ENCODE measurements around the gene AQP5. TPM values are rescaled to one million over a fixed set of nuclear protein-coding genes. Genes with fewer than 3 reads are reported as not detected.
"Not testable (repeated sequence)": the region's sequence is repeated elsewhere in the genome, so short reads cannot be mapped to it uniquely, and the experiment has no call there.

The AQP5 gene
- total RNA-seq, 1 experiment from 2014 or later = 0.11 TPM

DNA sequence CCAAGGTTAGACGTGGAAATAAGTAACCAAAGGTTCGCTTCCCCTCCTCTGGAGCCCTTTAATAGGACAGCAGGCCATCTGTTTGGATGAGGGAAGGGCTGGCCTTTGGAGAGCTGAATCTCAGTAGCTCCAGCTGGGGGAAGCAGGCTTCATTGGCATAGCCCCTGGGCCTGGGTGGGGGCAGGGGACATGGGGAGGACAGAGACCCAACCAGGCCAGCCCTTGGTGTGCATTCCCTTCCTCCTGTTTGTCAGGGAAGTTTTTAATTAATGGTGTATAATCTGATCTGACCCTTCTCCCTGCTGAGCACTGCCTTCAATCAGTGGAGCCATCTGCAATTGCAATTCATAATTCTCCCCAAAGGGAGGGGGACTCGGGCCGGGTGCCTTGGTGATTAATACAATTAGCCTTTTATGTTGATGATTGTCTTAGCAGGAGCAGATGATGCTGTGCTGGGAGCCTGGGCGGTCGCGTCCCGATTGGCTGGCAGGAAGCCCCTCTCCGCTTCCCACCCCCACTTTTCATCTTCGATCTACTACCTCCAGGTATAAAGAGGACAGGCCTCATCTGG, 17.4 kb downstream of the AQP5 start:
- no peak for DNase-seq (ENCODE audit: low read depth)

DNA sequence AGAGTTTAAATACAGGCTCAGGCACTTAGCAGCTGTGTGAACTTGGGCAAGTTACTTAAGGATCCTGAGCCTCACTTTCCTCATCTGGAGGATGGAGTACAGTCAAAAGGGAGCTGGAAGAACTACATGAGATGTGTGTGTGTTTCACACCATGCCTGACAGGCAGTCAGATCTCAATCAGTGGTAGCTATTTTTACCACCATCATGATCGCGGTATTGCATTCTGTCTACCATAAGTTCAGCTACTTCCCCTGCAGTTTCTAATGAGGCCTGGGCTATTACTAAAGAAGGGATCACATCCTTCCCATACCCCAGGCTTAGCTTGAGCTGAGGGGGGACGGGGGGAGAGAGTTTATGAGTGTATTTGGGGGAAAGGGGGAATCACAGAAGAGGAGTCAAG, 18.1 kb downstream of the AQP5 start:
- DNase-seq (ENCODE audit: low read depth) = no peak

DNA sequence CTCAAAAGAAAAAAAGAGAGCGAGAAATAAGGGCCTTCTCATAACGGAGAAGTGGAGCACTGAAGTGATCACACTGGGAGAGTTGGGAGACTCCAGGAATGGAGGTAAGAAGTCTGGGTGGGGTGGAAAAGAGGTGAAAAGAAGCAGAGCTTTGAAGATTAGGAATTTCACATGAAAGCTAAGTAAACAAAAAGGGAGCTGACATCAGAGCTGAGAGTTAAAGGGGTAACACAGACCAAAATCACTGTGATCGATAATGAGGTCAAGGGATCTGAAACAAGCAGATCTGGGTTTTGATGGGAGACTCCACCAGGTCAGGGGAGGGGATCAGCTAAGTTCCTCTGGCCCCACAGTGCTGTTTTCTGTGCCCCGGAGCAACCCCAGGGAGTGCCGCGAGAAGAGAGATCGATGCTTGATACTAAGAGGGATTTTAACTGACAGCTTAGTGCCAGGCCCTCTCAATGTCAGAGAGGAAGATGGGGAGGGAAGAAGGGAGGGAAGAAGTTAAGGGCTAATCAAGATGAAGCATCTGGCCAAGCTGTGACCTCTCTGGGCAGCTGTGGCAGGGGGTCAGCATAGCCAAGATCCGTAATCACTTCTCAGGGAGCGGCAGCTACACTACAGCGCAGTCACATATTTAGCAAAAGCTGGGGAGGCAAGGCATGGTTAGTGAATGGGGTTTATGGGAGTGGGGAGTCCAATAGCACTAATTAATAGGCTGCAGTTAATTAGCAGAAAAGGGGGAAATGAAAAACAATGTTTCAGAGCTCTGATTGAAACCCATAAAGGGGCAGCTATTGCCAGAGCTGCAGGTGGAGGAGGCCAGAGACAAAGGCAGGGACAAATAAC, 19.1 kb downstream of the AQP5 start:
- DNase-seq (ENCODE audit: low read depth) = no peak

DNA sequence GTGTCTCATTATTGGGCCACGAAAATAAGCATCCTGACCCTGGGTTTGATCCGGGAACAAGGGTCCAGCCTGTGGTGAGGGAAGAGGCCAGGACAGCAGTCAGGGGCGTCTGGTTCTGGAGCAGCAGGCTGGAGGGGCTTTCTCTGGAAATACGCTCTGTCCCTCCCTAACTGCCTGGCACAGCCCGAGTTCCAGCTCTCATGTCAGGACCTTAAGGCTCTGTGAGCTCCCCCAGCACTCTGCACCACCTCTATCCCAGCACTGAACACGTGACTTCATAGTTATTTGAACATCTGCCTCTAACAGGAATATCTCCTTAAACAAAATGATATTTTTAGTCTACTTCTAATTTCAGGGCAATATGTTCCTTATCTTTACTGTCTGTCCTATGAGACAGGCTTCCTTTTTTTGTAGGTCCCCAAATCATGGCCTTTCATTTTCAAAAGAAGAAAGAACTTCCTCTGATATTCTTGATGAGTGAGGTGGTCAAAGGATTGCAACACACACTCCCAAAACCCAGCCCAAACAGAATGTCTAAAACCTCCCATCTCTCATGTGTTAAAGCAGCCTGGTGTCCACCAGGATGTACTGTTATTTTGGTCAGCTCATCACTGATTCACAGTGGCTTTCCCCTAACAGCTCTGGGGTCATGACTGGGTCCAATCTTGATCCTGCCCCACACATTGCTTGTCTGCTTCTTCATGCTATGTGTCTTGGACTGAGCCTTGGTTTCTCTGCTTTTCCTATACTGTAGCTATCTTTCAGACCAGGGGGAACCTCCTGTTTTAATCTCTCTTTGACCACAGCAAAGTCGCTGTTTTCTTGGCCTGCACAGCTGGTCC, 20.8 kb downstream of the AQP5 start:
- peak; percentile 38 for DNase-seq (ENCODE audit: low read depth)

DNA sequence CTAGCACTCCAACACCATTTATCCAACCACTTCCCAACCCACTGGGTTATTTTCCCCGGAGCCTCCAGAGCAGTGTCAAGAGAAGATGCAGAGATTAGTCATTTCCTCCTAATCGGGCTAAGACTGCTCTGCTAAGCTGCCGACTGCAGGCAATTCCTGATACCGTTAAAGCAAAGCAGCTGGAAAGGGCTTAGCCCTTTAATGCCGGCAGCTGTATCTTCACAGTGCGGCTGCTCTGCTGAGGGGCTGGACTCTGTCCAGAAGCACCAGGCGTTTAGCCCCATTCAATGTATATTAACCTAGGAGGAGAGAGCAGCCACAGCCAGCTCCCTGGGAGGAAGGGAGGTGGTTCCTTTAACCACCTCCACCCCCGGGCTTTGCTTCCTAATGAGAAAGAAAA, 22.2 kb downstream of the AQP5 start:
- DNase-seq (ENCODE audit: low read depth) = peak; percentile 89

DNA sequence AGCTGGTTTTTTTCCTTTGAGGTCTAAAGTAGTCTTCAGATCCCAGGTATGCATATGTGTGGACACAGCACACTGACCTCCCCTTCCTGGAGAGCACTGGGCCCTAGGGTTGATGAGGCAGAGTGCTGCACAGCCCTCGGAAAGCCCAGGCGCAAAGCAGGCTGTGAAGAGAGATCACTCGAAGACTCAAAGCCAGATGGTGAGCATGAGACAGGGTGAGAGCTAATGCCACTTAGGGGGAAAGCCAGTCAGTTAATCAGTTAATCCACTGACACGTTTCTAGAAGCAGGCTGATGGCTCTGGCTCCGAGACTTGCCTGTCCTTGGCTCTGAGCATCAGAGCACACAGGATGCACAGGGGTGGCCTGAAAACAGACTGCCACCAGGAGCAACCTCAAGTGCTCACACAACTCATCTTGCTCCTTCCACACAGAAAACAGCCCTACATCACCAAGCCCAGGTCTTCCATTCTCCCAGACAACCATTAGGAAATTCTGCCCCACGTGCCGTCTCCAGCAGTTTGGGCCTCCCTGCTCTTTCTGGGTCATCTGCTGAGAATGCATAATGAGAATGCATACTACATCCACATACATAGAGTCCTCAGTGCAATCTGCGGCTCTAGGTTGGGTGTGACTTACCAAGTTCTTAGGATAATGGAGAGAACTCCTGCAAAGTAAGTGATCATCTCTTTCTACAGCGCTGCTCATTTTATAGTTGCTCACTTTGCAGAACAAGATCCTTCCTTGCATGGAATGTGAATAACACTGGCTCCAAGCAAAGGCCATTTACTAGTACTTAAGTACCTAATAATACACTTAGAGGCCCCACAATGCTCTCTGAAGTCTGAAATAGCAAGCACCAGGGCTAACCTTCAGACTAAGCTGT, 23.0 kb downstream of the AQP5 start:
- no peak for DNase-seq (ENCODE audit: low read depth)

DNA sequence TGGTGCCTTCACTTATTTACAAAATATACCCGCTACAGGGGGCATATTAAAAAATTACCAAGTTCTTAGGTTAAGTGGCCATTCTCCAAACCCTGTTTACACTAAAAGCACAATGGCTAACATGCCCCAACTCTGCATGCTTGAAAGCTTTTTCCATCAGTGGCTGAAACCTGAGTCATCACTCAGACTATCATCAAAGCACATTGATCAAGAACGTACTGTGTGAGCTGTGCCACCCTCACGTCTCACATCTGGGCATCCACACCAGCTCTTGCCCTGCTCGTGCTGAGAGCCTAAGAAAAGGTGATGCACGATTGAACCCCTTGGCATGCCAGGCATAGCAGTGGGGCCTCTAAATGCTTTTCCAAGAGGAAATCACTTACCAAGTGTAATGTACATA, 24.3 kb downstream of the AQP5 start:
- no peak for DNase-seq (ENCODE audit: low read depth)

DNA sequence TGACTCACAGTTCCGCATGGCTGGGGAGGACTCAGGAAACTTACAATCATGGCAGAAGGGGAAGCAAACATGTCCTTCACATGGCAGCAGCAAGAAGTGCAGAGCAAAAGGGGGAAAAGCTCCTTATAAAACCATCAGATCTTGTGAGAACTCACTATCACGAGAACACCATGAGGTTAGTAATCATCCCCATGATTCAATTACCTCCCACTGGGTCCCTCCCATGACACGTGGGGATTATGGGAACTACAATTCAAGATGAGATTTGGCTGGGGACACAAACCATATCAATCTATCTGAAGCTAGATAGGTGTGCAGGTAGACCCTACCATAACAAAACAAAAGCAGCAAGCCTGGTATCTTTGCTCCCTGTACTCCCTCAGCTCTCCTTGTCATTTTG, 24.8 kb downstream of the AQP5 start:
- DNase-seq (ENCODE audit: low read depth) = not testable (repeated sequence)

DNA sequence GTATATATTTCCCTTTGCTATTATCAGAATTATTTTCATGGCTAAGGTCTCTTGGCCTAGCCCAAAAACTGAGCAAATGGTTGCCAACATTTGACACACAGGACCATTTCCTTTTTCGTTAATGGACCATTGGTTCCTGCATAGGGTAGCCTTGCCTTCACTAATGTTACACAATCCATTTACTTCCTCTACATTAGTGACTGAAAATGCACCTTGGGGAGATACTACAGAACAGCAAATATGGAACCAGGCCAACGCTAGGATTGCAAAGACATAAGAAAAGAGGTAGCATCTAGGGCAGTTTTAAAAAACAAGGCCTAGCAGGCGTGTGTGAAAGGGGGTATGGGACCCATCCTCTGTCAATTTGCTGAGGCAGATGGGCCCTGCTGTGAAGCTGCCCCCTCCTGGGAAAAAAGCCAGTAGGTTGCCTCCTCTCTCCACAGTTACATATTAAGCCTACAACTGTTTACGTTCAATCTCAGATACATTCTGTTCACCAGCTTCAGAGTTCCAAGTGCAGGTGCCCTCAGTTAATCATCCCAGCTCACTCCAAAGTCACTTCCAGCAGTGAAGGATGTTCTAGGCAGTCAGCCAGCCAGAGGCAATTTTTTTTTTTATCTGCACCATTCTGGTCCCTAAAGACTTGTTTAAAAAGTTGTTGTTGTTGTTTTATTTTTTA, 26.1 kb downstream of the AQP5 start:
- peak; percentile 26 for DNase-seq (ENCODE audit: low read depth)

DNA sequence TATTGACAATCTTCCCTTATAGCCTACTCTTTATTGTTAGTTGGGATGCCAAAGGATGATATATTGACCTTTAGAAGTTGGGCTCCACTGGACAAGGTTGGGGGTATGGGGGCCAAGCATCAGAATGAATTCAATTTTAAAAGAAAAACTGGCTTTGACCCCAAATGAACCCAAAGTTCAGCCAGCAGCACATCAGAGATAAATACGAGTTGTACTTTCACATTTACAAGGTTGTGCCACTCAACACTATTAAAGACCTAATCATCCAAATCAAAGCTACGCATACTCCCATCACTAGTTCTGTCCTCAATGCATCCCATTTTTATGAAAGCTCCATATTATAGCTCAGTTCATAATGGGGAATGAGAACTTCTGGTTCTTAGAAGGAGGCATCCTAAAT, 27.7 kb downstream of the AQP5 start:
- not testable (repeated sequence) for DNase-seq (ENCODE audit: low read depth)

DNA sequence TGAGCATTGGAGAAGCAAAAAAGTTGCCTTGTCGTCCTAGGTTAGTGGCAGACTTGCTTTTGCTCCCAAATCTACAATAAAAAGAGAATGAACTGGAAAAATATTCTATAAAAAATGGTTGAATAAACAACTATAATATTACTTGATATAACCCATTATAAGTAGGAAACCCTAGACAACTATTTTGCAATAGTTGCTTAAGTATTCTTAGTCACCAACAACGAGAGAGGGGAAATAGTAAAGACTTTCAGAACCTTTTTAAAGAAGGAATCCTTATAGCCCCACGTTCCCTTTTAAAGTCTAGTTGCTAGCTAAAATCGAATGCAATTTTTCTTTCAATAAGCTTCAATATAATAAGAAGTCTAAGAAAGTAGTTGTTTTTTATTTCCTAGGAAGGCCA, 28.6 kb downstream of the AQP5 start:
- peak; percentile 37 for DNase-seq (ENCODE audit: low read depth)

DNA sequence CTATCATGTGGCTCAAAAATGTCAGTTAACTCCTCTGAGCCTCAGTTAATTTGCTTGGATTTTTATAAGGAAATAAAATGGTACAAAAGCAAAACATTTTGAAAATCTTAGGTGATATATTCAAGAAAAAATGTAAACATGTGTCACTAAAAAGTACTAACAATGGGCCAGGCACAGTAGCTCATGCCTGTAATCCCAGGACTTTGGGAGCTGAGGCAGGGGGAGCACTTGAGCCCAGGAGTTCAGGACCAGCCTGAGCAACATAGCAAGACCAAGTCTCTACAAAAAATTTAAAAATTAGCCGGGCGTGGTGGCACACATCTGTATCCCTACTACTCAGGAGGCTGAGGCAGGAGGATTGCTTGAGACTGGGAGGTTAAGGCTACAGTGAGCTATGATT, 36.8 kb downstream of the AQP5 start:
- DNase-seq (ENCODE audit: low read depth) = no peak

DNA sequence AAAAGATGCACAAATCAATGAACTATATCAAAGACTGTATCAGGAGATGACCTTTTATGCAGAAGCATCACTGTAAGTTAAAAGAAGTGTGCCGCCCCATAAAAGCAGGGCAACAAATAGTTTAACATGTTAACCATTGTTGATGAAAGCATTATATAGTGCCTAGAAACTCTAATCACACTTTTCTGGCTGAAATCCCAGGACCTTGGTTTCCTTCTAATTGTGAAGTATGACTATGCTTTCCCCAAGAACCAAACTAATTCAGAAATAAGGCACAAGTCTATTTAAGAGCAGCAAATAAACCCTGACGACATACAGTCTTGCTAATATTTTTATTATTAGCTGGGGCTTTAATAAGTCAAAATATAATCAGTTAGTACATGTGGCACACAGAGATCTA, 41.9 kb downstream of the AQP5 start:
- DNase-seq (ENCODE audit: low read depth) = no peak

DNA sequence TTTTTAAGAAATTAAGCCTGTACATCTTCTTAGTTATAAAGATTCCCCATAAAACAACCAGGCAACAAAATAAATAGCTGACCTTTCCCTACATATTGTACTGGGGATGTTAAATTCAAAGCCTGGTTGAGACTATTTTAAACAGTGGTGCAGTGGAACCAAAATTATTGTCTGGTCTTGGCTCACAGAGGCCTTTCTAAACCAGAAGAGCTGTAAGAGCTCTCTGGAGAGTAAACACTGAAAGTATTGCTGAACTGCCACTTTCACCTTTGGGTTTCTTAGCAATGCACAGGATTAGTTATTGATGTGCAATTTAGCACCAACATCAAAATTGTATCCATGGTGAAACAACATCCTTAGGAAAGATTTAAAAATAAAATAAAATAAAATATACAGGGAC, 43.0 kb downstream of the AQP5 start:
- no peak for DNase-seq (ENCODE audit: low read depth)

DNA sequence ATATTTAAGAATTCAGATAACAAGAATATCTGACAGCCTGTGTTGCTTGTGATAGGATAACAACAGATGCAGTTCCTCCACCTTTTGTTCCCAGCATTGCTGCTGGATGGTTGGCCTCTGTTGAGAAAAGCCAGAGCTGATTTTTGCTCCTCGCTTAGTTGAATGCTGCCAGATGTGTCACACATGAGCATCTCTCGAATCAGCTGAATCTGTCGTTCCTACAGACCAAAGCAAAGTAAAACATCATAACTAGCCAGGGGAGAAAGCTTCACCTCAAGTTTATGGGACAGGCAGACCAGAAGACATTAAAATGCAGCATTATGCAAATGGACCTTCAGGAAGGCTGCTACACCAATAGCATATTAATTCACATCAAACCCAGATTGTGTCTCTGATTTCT, 43.5 kb downstream of the AQP5 start:
- no peak for DNase-seq (ENCODE audit: low read depth)

DNA sequence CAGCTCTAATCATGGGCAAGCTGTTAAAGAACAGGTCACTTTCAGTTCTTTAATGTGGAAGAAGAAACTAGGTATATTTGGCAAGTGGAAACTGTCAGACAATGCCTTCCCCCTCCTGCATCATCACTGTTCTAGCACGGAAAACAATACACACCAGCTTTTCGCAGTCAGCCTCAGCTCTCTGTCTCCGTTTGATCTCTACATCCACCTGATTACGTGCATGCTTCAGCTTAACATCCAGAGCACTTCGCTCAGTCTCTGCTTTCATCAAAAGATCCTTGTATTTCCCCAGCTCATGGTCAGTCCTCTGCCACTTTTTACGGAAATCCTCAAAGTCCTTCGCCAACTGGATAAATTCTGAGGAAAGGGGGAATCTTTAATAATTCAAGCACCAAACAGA, 44.6 kb downstream of the AQP5 start:
- no peak for DNase-seq (ENCODE audit: low read depth)

DNA sequence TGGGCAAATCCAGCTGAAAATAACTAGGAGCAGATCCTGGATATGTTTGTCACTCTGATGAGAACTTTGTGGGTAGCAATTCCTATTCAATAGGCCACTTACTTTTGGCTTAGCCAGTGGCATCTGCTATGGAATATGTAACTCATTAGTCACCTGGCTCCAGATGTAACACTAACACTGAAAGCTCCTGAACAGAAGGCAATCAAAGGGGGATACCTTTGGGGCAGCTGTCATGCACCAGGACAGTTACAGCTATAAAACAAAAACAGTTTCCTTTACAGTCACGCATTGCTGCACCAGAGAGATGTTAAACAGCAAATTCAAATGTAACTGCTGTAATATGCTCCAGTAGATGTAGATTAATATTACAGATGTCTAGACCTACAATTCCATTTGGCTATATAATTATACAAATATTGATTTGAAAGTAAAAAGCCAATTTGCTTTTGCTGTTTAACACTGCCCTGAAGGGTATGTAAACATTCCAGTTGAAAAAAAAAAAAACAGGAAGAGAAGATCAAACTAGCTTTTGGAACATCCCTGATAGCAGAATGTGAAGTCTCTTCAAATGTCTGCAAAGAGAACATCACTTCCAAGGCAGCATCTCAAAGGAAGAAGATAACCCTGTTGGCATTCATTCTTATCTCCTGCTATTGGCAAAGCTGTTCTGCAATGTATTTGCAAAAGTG, 45.2 kb downstream of the AQP5 start:
- peak; percentile 69 for DNase-seq (ENCODE audit: low read depth)

DNA sequence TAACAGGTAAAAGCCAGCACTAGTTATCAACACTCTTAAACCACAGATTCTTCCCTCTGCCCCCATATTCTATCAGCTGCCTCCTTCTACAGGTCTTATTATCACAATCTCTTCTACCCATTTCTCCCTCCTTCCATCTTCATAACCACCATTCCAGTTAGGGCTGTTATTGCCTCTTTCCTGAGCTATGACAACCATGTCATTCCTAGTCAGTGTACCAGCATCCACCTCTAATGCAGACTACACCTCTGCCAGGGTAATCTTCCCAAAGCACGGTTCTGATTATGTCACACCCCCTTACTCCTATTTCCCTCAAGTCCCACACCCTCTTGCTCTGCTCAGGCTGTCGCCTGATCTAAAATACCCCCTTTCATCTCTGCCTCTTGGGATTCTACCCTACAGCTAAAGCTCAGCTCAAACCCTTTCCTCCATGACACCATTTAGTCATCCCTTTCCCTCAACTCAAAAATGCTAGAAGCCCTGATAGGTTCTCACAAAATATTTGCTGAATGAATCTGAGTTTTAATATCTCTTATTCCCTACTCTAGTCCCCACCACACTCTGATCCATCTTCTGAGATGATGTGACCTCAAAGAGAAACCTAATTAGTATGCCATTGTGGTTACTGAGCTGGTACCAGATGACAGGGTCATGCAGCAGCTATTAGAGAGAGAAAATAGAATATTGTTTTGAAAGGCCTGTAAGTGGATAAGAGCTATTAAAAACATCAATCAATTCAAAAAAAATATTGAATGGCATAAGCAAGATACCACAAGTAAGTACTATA, 51.9 kb downstream of the AQP5 start:
- peak; percentile 32 for DNase-seq (ENCODE audit: low read depth)

DNA sequence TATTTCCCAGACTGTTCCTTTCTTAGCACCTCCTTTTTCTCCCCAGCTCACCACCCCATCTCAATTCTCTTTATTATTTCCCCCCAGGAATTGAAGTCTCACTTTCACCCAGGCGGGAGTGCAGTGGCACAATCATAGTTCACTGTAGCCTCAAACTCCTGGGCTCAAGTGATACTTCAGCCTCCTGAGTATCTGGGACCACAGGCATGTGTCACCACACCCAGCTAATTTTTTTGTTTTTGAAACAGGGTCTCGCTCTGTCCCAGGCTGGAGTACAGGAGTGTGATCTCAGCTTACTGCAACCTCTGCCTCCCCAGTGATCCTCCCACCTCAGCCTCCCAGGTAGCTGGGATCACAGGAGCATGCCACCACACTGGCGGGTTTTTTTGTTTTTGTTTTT, 52.7 kb downstream of the AQP5 start:
- DNase-seq (ENCODE audit: low read depth) = no peak

Measured in LHCN-M2 (cell line).